Adrenal gland (tissue), 5 donors: ENCODE measurements around the gene AUTS2.

Source experiments
- CTCF ChIP-seq, 6 experiments: fragments of 450-650 bp in 4 of 6; fragments of 200-600 bp in 2 of 6; sonication (generic) in 1 of 6; IDR thresholded peaks; 1 replicate in 5 of 6; 2 replicates in 1 of 6; pipeline versions ENCODE4 v1.5.1 to v1.8.0; 2016 to 2021; ENCODE audit warnings: antibody characterized with exemption in 6 of 6, mild to moderate bottlenecking in 2 of 6, moderate library complexity in 1 of 6
- POLR2A ChIP-seq, 2 donors: fragments of 450-650 bp; IDR thresholded peaks; one replicate each; pipeline ENCODE4 v1.6.1; 2017; ENCODE audit warnings: antibody characterized with exemption in 2 of 2, mild to moderate bottlenecking in 2 of 2, moderate library complexity in 1 of 2
- donor health status: DM: no; HTN: no; CAD: no.

- TF ChIP-seq POLR2A (IDR thresholded peaks at IDR 0.05) (no peak), CTCF (IDR thresholded peaks at IDR 0.05) (no peak)
Measured at GRCh38 chr7:69822386-69822785, 224.1 kb downstream of the AUTS2 start.
